Measurements from ENCODE around the gene KYNU.
"Not testable (repeated sequence)": the region's sequence is repeated elsewhere in the genome, so short reads cannot be mapped to it uniquely, and the experiment has no call there.

KYNU gene

GRCh38 chr2:142877216-142877838 is at the start of gene KYNU:
KYNU (plus strand) TSS chr2:142877664; CDS start chr2:142885368, 7,704 bp downstream.
- no peak for DNase-seq

GRCh38 chr2:142834021-142834420 is 43.4 kb upstream of the KYNU start:
- no peak for DNase-seq

GRCh38 chr2:142840436-142840835 is 37.0 kb upstream of the KYNU start:
- DNase-seq = no peak

DNA sequence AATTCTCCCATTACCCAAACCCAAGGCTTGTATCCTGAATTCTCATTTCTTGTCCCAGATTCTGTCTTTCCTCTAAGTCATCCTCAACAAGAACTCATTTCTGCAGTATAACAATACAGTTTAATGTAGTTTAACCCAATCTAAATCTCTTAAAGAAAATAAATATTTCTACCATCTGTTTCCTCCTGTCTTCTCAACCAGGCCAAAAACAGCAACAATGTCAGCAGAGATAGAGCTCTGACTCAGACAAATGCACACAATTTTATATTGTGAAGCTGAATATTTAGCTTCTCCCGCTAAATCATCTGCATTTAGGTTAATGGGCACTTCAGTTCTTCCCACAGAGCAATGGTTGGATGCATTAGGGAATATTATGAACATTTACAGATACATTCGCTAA is 35.7 kb upstream of the KYNU start:
- DNase-seq = no peak

- no peak for DNase-seq
These were observed 35.1 kb upstream of the KYNU start for GRCh38 chr2:142842369-142842768.

GRCh38 chr2:142843731-142844130 is 33.7 kb upstream of the KYNU start:
- DNase-seq = no peak

GRCh38 chr2:142848023-142848606 is 29.3 kb upstream of the KYNU start:
- DNase-seq = no peak

- no peak for DNase-seq
These were observed 27.6 kb upstream of the KYNU start for GRCh38 chr2:142849820-142850219.

DNA sequence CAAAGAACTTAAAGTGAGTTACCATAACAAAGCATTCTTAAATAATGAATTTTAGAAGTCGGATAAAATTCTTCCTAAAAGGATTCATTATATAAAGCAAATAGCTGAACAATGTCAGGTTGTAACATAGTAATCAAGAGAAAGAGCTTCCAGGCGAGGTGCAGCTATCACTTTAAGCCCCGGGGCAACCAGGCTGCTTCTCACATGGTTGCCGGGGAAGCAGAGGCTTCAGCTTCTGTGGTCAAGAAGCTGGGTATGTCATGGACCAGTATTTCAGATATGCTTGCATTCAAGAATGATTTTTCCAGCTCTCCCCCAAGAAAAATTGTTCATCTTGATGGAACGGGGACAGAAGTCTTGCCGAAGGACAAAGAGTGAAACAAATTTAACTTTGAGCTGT is 23.6 kb upstream of the KYNU start:
- DNase-seq = no peak

GRCh38 chr2:142857256-142858164 is 20.0 kb upstream of the KYNU start:
- DNase-seq = no peak

DNA sequence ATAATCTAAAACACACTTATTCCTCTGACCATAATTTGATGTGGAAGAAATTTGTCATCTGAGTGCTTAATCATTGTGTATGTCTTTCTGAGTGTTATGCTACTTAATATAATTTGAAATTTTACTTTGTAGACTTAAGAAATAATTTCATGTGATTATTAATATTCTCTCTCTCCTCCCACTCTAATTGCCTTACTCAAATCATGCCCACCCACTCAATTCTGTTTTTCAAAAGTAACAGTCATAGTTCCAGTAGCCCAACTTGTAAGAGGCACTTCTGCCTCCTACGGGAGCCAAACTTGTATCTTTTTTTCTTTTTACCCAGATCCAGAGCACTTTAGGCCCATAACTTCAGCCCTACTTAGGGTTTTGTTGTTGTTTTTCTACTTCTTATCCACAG is 18.5 kb upstream of the KYNU start:
- no peak for DNase-seq

DNA sequence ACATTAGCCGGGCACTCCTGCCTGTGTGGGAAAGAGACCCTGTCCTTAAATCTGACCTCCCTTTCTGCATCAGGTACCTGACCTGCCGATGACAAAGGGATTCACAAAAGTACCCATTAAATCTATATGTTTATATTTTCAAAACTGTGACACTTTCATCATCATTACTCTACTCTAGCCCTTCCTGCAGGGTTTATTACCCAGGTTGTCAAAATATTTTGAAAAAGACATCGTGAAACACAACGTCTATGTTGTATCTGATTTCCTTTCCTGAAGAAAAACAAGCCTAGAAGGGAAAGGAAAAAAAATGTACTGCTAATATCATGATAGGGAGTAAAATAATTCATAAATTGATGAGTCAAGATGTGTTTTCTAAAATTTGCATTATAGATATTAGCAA is 15.2 kb upstream of the KYNU start:
- DNase-seq = no peak

DNA sequence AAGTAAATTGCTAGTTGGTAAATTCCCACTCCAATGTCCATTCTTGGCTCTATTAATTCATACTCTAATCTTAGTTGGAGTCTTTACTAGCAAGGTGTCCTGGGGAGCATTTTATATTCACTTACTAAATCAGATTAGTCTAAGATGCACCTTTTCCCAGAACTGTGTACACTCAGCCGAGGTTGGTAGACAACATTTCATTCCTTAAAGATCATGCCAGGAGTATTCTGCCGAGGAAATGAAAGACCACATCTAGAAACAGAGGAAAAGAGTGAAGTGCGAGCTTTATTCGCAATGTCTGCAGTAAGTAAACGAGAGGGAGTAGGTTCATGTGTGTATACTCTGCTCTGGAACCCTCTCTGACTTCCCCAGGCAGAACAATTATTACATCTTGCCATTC is 14.6 kb upstream of the KYNU start:
- no peak for DNase-seq

GRCh38 chr2:142863485-142863961 is 13.9 kb upstream of the KYNU start:
- no peak for DNase-seq

GRCh38 chr2:142864605-142865004 is 12.9 kb upstream of the KYNU start:
- DNase-seq = not testable (repeated sequence)

GRCh38 chr2:142865924-142866323 is 11.5 kb upstream of the KYNU start:
- no peak for DNase-seq

DNA sequence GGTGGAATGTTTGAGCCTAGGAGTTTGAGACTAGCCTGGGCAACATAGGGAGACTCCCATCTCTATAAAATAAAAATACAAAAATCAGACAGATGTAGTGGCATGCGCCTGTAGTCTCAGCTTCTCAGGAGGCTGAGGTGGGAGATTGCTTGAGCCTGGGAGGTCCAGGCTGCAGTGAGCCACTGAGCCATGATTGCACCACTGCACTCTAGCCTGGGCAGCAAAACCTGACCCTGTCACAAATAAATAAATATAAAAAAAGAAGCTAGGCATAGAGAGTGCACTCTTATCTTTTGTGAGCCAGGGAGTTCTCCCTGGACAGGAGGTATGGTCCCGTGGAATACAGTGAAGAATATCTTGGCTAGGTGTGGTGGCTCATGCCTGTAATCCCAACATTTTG is 11.0 kb upstream of the KYNU start:
- DNase-seq = no peak

DNA sequence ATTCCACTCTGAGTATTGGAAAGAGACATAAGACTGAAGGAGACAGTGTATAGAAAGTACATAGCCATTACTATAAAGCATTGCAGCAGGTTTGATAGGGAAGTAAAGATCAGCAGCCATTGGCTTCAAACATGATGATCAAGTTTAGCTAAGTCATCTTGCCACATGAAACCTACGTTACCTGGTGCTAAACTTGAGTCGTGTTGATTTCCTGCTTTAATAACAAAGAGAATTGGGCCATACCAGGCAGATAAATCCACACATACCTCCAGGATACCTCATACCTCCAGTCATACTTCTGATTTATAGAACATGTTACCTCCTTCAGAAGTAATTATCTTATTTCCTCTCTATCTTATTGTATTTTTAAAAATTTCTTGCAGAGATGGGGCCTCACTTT is 10.3 kb upstream of the KYNU start:
- DNase-seq = no peak

DNA sequence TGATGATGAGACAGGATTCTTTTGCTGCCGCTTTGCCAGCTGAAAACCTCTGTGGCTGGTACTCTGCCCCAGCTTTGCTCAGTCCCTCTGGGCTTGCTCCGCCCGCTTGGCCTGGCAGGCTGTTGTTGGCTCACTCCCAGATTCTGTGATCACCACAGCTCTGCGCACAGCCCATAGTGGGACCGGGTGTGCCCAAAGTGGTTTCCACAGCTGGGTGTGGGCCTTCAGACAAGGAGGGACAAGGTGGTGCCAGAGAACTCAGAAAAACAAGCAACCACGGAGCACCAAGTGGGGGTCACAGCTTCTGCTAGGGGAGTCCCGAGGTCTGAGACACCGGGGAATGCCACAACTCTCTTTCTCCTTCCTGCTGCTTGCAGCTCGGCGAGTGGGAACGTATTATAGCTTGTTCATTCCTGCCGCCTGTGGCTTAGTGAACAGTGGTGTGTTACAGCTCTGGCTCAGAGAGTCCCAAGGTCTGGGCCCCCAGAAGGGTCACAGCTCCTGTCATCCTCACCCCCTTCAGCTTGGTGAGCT is 9.2 kb upstream of the KYNU start:
- DNase-seq = no peak

DNA sequence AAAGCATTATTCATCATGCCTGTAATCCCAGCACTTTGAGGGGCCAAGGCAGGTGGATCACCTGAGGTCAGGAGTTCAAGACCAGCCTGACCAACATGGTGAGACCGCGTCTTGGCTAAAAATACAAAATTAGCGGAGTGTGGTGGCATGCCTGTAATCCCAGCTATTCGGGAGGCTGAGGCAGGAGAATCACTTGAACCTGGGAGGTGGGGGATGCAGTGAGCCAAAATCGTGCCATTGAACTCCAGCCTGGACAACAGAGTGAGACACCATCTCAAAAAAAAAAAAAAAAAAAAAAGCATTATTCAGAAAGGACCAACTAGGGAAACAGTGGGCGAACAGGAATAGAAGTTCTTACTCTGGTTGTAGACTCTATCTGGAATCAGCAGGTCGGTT is 8.4 kb upstream of the KYNU start:
- DNase-seq = not testable (repeated sequence)

DNA sequence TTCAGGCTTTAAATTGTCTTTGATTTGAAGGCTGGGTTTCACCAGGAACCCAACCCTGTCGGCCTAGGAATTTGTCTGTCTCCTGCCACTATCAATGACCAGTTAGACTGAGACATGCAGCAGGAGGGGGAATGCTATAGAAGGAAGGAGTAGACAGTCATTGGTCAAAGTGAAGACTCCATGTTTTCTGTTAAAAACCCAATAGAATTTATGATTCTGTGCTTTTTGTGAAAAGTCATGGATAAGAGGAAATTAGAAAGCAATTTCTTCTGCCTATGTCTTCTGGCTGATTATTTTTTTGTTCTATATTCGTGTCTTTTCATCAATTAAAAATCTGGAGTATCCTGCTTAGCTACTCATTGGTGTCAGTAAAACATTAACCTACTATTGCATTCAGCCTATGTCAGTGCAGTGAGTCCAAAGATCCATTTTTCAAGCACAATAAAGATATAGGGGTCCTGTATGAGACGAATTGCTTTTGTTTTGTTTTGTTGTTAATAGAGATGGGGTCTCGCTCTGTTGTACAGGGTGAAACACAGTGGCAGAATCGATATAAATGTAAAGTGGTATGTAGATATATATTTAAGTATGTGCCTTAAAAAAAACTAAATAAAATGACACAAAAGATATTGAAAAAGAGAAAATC is 7.9 kb upstream of the KYNU start:
- no peak for DNase-seq

- DNase-seq = no peak
These were observed 6.9 kb upstream of the KYNU start for GRCh38 chr2:142870526-142870925.

GRCh38 chr2:142871396-142871795 is 6.1 kb upstream of the KYNU start:
- no peak for DNase-seq
